Epithelial cell of esophagus (primary cell): Measurements from ENCODE around the gene ACOD1.
"Not testable (repeated sequence)": the region's sequence is repeated elsewhere in the genome, so short reads cannot be mapped to it uniquely, and the experiment has no call there.

ENCODE experiments used
- DNase-seq: peaks from one replicate; pipeline ENCODE4 v3.0.0; 2010; ENCODE audit warnings: low read depth
- H3K4me3 ChIP-seq: 2 replicates; pipeline ENCODE4 v1.5.1; 2011; ENCODE audit warnings: mild to moderate bottlenecking, low read length, control low read depth
- CTCF ChIP-seq: IDR thresholded peaks from 2 replicates; pipeline ENCODE4 v1.5.1; 2011; ENCODE audit warnings: low read depth, mild to moderate bottlenecking, low read length, control low read depth, inconsistent platforms; ENCODE audit not compliant: insufficient read depth; ENCODE audit errors: missing control alignments

Gene ACOD1

GRCh38 chr13:76948149-76948548 lies at the start of gene ACOD1:
TSS of gene ACOD1 (plus strand) at chr13:76948511. CDS start at chr13:76948559, 48 bp downstream.
- peak; percentile 48 for DNase-seq
- H3K4me3 ChIP-seq, result no peak within 1 kb of the TSS
- TF ChIP-seq CTCF, result no peak

GRCh38 chr13:76899066-76899465 lies 49.2 kb upstream of the ACOD1 start:
- not testable (repeated sequence) for DNase-seq

GRCh38 chr13:76903544-76904162 lies 44.7 kb upstream of the ACOD1 start:
- peak; percentile 86 for DNase-seq
- H3K4me3 ChIP-seq, result no peak overlapping the region
- TF ChIP-seq CTCF, result peak; percentile 100

More at GRCh38 chr13:76899066-76899465, 49.2 kb upstream of the ACOD1 start:
- not testable (repeated sequence) for H3K4me3 ChIP-seq

- no peak for TF ChIP-seq CTCF
- H3K4me3 ChIP-seq, result no peak overlapping the region
- no peak for DNase-seq
Observed at GRCh38 chr13:76904507-76904906, 43.8 kb upstream of the ACOD1 start.

- no peak for DNase-seq
- TF ChIP-seq CTCF, result no peak
- H3K4me3 ChIP-seq, result no peak overlapping the region
Observed at GRCh38 chr13:76912476-76912875, 35.8 kb upstream of the ACOD1 start.

GRCh38 chr13:76913898-76914297 lies 34.4 kb upstream of the ACOD1 start:
- TF ChIP-seq CTCF, result no peak
- H3K4me3 ChIP-seq, result no peak overlapping the region
- no peak for DNase-seq

GRCh38 chr13:76917095-76917494 lies 31.2 kb upstream of the ACOD1 start:
- DNase-seq, result peak; percentile 20

GRCh38 chr13:76917755-76918481 lies 30.4 kb upstream of the ACOD1 start:
- DNase-seq, result peak; percentile 77
- H3K4me3 ChIP-seq, result not testable (repeated sequence)

More at GRCh38 chr13:76917095-76917494, 31.2 kb upstream of the ACOD1 start:
- no peak for TF ChIP-seq CTCF
- no peak overlapping the region for H3K4me3 ChIP-seq
